C4-2B (cell line): ENCODE results near the gene CELA1.

Source experiments
- H3K27ac ChIP-seq: fragments of 450-650 bp; 2 replicates; pipeline ENCODE4 v1.5.1; 2017
- CTCF ChIP-seq: fragments of 450-650 bp; conservative IDR thresholded peaks from 2 replicates; pipeline ENCODE4 v1.5.1; 2017; ENCODE audit warnings: mild to moderate bottlenecking
- ZFX ChIP-seq: fragments of 450-650 bp; IDR thresholded peaks from 2 replicates; pipeline ENCODE4 v1.6.1; 2017

CELA1 gene

DNA sequence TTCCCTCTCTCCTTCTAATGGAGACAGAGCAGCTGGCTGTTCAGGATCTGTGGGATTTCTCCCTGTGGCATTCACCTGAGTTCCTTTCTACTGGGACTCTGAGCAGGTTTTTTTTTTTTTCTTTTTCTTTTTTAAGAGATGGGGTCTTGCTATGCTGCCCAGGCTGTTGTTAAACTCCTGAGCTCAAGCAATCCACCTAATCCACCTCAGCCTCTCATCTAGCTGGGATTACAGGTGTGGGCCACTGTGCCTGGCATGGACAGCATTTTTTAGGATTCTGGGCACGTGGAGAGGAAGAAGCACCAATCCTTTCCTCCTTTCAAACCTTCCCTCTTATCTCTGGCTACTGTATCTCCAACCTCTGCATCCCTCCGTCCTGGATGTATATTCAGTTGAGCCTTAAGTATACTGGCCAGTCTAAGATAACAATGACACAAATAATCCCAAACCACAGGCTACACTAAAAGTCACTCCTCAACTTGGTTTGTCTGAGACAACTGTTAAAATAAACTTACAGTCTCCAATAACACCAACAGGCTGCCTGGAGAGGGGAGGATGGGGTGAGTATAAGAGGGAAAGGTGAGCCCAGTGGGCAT is 16.4 kb upstream of the CELA1 start:
- TF ChIP-seq ZFX (no peak), CTCF (no peak)
- H3K27ac ChIP-seq: no peak overlapping the region

DNA sequence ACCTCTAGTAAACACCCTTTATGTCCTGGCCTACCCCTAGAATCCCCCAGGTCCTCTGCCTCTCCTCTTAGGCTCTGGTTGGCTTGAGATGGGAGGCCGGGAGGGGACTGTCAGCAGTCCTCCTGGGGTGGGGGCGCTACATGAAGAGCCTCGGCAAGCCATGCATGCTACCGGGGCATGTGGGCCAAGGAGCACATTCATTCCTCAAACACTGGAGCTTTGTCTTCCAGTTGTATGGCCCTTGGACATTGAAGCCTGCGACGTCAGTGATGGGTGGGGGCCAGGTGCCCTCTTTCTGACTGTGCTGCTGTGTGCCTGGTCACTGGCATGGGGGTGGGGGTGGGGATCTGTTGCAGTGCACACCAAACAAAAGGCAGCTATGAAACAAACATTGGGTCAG is 15.8 kb upstream of the CELA1 start:
- no peak overlapping the region for H3K27ac ChIP-seq
- TF ChIP-seq CTCF: no peak
- no peak for TF ChIP-seq ZFX

DNA sequence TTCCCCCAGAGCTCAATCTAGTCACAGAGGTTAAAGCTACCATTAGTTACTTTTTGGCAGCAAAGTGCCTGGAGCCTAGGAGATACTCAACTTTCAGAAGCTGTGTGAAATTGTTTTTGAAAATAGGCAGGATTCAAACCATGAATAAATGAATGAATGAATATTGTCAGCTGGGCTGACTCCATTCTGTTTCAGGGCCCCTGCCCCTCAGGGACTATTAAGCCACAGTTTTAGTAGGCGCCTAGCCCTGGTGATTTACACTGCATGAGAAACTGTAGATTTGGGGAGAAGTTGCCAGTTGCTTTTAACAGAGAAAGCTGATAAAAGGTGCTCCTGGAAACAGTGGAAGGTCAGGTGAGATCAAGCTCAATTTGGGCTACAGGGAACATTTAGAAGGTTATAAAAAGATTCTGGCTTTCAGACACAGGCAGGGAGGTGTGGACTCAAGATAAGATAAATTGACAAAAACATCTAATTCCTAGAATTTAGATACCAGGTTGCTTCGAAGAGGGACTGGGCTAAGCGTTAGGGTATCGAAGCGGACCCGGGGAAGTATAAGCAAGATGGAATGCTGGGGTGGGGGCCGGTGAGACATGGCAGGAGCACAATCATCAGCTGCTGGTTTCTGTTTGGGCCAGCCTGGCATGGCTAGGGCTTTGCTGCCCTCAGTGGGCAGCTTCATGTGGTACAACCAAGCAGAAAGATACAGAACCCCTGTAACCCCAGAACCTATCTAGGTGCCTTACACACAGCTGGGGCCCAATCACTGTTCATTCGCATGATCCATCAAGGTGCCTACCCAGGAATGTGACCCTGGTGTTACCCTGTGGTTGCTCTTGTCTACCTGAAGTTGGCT is 14.9 kb upstream of the CELA1 start:
- no peak for TF ChIP-seq ZFX
- TF ChIP-seq CTCF: no peak
- H3K27ac ChIP-seq: no peak overlapping the region

GRCh38 chr12:51360315-51360714 is 13.8 kb upstream of the CELA1 start:
- no peak overlapping the region for H3K27ac ChIP-seq
- TF ChIP-seq ZFX (no peak), CTCF (no peak)

- H3K27ac ChIP-seq: no peak overlapping the region
- TF ChIP-seq CTCF (no peak), ZFX (no peak)
Measured at GRCh38 chr12:51359851-51360250, 13.4 kb upstream of the CELA1 start.

GRCh38 chr12:51358496-51358895 is 12.0 kb upstream of the CELA1 start:
- H3K27ac ChIP-seq: no peak overlapping the region
- TF ChIP-seq ZFX: no peak
- TF ChIP-seq CTCF: no peak

DNA sequence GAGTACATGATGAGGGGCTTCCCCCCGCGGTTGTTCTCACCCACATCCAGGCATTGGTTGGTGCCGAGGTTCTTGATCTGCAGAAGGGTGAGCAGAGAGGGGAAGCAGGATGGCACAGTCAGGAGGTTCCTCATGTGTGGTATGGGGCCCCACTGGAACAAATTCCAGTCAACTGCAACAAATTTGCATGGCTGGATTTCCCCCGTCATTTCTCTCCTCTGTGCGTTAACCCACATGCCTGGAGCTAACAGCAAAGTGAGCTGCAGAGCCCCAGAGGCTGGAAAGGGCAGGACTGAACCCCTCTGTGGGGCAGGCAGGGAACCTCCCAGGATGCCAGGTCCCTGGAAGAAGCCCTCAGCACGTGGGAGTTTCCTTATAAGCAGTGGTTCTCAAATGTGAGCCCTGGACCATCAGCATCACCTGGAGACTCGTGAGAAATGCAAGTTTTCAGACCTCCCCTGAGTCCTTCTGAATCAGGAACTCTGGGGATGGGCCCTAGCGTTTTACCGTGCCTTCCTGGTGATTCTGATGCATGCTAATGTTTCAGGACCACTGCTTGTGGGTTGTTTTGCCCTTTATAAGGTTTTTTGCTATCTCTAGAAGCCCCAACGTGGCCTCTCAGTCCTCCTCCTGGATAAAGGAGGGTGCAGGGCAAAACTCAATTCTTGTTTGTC is 11.0 kb upstream of the CELA1 start:
- no peak for TF ChIP-seq ZFX
- TF ChIP-seq CTCF: no peak
- H3K27ac ChIP-seq: no peak overlapping the region
